ENCODE results near the gene ALX4. TPM values are rescaled to one million over a fixed set of nuclear protein-coding genes. Genes with fewer than 3 reads are reported as not detected.

The ALX4 gene
- total RNA-seq, 2 donors from 2014 or later = not detected

DNA sequence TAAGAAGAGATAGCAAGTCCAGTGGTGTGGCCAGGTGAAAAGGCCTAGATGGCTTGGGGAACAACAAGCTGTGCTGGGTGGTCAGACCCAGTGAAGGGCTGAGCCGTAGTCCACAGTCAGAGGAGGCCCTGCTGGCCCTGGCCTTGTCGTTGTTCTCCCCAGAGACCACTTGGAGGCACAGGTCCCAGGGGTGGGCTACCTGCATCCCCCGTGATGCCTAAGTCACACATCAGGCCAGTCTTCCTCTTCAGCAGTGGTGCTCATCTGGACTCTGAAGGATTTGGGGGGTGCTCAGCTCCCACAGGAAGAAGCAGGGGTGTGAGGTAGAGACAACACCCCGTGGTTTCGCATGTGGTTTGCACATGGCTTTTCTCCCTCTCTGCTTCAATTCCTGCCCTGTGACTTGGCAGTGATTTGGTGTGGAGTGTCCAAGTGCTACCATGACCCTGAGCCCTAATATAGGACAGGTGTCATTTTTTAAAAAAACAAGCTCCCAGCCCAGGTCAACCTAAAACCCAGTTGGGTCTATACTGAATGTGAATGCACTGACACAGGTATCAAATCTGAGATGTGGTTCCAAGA, 51.0 kb downstream of the ALX4 start:
- H3K9me3 ChIP-seq (ENCODE audit: control insufficient read depth, low read length, poor library complexity, severe bottlenecking) = no peaks in the 10 kb centered on the region
- Mint-ChIP-seq H3K36me3 (ENCODE audit: low read depth) (no peaks in the 10 kb centered on the region), H3K4me1 (peaks cover 14% of the 10 kb centered on the region), H3K27me3 (peaks cover 16% of the 10 kb centered on the region), H3K4me3 (no peak overlapping the region), H3K27ac (no peak overlapping the region)
- ATAC-seq (no peak), DNase-seq (no peak)

DNA sequence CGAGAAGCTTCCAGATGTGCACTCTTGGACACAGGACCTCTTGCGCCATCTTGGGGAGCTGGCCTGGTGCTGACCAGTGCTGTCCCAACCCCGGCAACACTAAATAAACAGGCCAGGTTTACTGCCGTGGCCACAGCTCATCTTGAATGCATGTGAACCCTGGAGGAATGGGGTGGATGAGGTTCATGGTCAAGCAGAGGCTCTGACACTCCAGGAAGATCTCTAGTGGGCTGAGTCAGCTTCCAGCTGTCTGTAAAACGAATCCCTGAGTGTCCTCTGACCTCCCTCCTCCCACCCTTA, 51.8 kb downstream of the ALX4 start:
- Mint-ChIP-seq H3K27me3 (peaks cover 14% of the 10 kb centered on the region), H3K27ac (no peak overlapping the region), H3K4me1 (peaks cover 14% of the 10 kb centered on the region), H3K36me3 (ENCODE audit: low read depth) (no peaks in the 10 kb centered on the region), H3K4me3 (no peak overlapping the region)
- DNase-seq (no peak), ATAC-seq (no peak)
- H3K9me3 ChIP-seq (ENCODE audit: control insufficient read depth, low read length, poor library complexity, severe bottlenecking) = no peaks in the 10 kb centered on the region

DNA sequence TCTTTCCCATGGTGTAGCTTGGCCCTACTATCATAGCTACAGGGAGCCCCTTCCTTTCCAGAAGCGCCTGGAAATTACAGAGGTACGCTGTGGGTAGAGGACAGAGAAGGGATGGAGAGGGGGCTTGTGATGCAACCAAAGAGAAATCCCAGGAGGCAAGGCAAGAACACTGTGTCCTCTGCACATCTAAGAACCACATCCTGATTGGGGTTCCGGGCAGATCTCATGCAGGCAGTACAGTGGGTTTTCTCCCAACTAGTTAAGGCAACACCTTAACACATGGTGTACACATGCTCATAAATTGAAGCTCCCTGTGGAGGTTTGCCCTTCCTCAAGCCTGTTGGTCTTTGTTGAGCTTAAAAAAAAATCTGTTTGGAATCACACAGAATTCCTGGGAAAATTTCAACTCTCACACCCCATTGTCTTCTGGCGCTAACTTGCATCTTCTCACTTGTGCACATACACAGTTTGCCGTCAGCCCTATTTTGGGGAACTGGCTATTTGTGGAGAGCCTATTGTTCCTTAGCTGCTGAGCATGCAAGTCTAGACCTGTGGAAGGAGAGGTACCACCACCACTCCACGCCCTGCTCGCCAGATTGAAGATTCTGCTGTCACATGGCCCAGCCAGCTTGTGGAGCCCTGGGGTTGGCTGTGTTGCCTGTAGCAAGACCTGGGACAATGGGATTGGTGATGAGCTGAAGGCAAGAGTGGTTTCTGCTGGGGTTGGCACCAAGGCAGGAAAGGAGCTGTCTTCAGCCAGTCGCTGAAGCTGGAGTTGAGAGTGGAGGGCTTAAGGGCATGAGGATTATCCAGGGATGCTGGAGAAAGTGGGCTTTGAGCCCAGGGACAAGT, 52.4 kb downstream of the ALX4 start:
- H3K27me3 Mint-ChIP-seq = peaks cover 8% of the 10 kb centered on the region
- peak overlapping the region; percentile 2 for H3K4me3 Mint-ChIP-seq
- H3K27ac Mint-ChIP-seq = no peak overlapping the region
- peaks cover 4% of the 10 kb centered on the region for H3K36me3 Mint-ChIP-seq (ENCODE audit: low read depth)
- H3K4me1 Mint-ChIP-seq = peaks cover 14% of the 10 kb centered on the region
- DNase-seq = no peak
- no peaks in the 10 kb centered on the region for H3K9me3 ChIP-seq (ENCODE audit: control insufficient read depth, low read length, poor library complexity, severe bottlenecking)
- no peak for ATAC-seq

DNA sequence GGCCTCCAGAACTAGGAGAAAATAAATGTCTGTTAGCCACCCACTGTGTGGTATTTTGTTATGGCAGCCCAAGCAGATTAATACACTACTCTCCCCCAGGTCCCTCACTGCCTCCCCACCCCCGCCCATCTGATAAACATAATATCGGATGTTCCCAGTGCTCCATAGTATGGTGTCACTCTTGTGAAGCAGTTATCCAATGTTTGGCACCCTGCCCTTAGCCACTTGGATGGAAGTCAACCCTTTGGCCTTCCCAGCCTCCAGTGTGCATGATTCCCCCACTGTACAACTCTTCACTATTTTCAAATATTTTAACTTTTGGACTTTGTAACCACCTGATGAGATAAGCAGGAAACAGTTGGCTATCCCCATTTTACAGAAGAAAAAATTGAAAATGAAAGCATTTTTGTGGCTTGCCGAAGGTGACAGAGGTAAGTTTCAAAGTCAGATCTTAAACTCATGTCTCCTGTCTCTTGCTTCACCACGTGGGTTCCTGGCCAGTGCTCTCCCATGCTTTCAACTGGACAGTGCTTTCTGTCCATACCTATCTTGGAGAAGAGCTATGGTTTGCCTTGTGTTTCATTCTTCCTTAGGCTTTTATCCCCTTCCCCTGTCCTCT, 53.2 kb downstream of the ALX4 start:
- H3K36me3 Mint-ChIP-seq (ENCODE audit: low read depth) = peaks cover 4% of the 10 kb centered on the region
- no peaks in the 10 kb centered on the region for H3K9me3 ChIP-seq (ENCODE audit: control insufficient read depth, low read length, poor library complexity, severe bottlenecking)
- no peak overlapping the region for H3K27ac Mint-ChIP-seq
- ATAC-seq (no peak), DNase-seq (no peak)
- peaks cover 5% of the 10 kb centered on the region for H3K27me3 Mint-ChIP-seq
- H3K4me3 Mint-ChIP-seq = no peak overlapping the region
- H3K4me1 Mint-ChIP-seq = peaks cover 14% of the 10 kb centered on the region

DNA sequence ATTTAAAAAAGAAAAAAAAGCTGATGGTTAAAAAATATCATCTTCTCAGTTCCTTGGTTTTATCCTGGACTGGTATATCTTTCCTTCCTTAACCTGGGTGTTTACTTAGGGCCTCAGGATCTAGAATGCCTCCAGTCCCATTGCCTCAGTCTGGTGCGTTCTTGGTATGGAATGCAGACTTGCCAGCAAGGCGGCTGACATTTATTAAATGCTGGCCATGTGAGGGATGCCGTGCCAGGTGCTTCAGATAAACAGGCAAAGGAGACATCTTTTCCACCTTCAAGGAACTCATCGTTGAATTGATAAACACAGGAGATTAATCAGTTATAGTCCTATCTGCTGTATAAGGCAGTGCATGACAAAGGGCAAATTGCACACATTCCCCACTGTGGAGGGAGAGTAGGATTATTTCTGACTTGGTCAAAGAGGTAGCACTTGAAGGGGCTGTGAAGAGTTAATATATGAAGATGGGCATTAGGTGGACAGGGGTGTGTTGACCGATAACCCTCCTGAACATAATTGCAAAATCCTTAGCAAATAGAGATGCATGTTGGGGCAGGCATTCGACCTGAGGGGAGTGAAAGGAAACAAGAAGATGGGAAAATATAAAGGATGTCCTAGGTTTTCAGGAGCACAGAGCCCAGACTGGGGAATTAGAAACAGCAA, 54.4 kb downstream of the ALX4 start:
- no peak for DNase-seq
- Mint-ChIP-seq H3K4me3 (no peak overlapping the region), H3K27ac (no peak overlapping the region)

DNA sequence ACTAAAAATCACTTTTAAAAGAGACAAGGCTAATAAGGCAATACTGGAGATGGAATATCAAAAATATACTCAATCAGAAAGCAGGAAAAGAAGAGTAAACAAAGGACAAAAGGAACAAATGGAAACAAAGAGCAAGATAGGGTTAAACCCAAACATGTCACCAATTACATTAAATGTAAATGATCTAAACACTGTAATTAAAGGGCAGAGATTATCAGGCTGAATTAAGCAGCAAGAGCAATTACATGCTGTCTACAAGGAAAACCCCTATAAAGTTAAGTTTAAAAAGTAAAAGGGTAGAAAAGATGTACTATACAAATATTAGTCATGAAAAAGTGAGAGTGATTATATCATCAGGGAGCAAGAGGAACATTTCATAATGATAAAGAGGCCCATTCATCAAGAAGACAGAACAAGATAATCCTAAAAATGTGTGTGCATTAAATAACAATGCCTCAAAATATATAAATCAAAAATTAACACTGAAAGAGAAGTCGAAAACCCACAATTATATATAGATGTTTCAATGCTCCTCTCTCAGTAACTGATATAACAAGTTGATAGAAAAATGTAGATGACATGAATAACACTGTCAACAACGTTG, 56.8 kb downstream of the ALX4 start:
- Mint-ChIP-seq H3K4me3 (no peak overlapping the region), H3K27ac (no peak overlapping the region), H3K4me1 (peaks cover 4% of the 10 kb centered on the region), H3K36me3 (ENCODE audit: low read depth) (peaks cover 4% of the 10 kb centered on the region), H3K27me3 (no peaks in the 10 kb centered on the region)
- DNase-seq (no peak), ATAC-seq (no peak)
- no peaks in the 10 kb centered on the region for H3K9me3 ChIP-seq (ENCODE audit: control insufficient read depth, low read length, poor library complexity, severe bottlenecking)

More for the DNA sequence above, 54.4 kb downstream of the ALX4 start:
- no peak for ATAC-seq
- H3K4me1 Mint-ChIP-seq = peaks cover 14% of the 10 kb centered on the region
- H3K36me3 Mint-ChIP-seq (ENCODE audit: low read depth) = peaks cover 4% of the 10 kb centered on the region
- no peaks in the 10 kb centered on the region for H3K9me3 ChIP-seq (ENCODE audit: control insufficient read depth, low read length, poor library complexity, severe bottlenecking)
- no peaks in the 10 kb centered on the region for H3K27me3 Mint-ChIP-seq

DNA sequence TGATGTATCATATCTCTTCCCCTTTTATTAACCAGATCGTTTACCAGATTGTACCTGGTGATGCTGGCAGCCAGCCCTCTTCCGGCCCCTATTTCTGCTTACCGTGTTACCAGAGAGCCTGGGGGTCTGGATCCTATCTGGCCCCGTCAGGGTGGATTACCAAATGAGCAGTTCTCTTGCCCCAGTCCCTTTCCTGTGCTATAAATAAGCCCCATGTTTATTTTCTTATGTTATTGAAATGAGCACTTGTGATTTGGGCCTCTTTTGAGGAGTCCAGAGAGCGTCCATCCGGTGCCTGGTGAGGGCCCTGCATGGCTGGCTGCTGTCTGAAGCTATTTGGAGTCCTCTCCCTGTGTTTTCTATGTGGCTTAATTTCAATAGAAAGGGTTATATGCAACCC, 59.5 kb downstream of the ALX4 start:
- ATAC-seq (no peak), DNase-seq (no peak)
- Mint-ChIP-seq H3K27ac (no peak overlapping the region), H3K36me3 (ENCODE audit: low read depth) (peaks cover 4% of the 10 kb centered on the region), H3K4me1 (no peaks in the 10 kb centered on the region), H3K4me3 (no peak overlapping the region), H3K27me3 (no peaks in the 10 kb centered on the region)
- H3K9me3 ChIP-seq (ENCODE audit: control insufficient read depth, low read length, poor library complexity, severe bottlenecking) = no peaks in the 10 kb centered on the region

DNA sequence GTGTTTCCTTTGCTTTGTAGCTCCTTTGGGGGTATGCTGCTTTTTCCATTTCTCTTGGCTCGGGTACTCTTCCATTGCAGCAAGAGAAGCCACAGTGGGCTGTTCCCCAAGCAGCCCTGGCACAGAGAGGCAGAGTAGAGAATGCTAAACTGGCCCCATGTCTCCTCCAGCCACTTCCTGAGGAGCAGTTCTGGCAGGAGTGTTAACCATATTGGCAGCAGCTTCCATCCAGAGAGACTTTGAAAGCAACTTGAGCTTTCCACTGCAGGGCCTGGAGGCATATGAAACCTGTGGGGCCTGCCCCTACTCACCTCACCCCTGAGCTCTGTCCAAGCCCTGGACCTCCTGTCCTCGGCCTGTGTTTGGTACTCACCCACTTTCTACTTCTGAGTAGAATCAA, 61.8 kb downstream of the ALX4 start:
- Mint-ChIP-seq H3K27me3 (no peaks in the 10 kb centered on the region), H3K27ac (no peak overlapping the region), H3K36me3 (ENCODE audit: low read depth) (peaks cover 9% of the 10 kb centered on the region), H3K4me1 (peaks cover 2% of the 10 kb centered on the region), H3K4me3 (no peak overlapping the region)
- no peaks in the 10 kb centered on the region for H3K9me3 ChIP-seq (ENCODE audit: control insufficient read depth, low read length, poor library complexity, severe bottlenecking)
- DNase-seq (no peak), ATAC-seq (no peak)

DNA sequence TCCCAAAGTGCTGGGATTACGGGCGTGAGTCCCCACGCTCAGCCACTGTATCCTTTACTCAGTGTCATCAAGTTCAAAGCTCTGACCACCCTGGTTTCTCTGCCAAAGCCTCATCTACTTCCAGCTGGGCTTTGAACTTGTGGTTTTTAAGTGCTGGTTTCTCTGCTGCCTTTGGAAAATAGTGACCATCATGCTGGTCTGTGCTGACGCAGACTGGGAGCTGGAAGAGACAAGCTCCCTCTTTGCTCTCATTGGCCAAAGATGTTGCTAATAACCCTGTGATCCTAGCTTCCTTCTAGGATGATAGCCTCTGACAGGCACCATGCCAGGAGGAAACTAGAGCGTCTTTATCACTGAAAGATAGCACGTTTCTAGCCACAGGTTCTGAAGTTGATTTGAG, 62.4 kb downstream of the ALX4 start:
- Mint-ChIP-seq H3K27ac (no peak overlapping the region), H3K36me3 (ENCODE audit: low read depth) (peaks cover 5% of the 10 kb centered on the region)

DNA sequence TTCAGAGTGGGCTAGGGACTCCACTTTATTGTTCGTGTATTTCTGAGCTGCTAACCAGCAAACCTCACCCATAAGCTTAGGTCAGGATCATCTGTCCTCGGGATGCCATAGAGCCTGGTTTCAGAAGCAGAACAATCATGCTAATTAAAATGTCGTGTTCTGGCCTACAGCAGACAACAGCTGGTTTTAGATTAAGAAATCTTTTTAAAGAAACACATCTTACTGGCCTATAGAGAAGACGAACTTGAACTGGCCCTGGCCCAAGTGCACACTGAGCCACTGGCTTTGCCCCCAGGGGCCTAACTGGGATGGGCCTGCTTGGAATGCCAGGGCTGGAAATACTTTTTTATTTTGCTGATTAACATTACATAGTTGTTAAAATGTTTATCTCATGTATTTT, 63.2 kb downstream of the ALX4 start:
- no peak overlapping the region for H3K27ac Mint-ChIP-seq
- peaks cover 2% of the 10 kb centered on the region for H3K4me1 Mint-ChIP-seq
- ATAC-seq = no peak
- H3K4me3 Mint-ChIP-seq = no peak overlapping the region
- peaks cover 5% of the 10 kb centered on the region for H3K36me3 Mint-ChIP-seq (ENCODE audit: low read depth)
- no peaks in the 10 kb centered on the region for H3K27me3 Mint-ChIP-seq
- no peak for DNase-seq
- no peaks in the 10 kb centered on the region for H3K9me3 ChIP-seq (ENCODE audit: control insufficient read depth, low read length, poor library complexity, severe bottlenecking)

More for the DNA sequence above, 62.4 kb downstream of the ALX4 start:
- Mint-ChIP-seq H3K4me3 (no peak overlapping the region), H3K4me1 (peaks cover 2% of the 10 kb centered on the region), H3K27me3 (no peaks in the 10 kb centered on the region)
- no peak for ATAC-seq
- no peaks in the 10 kb centered on the region for H3K9me3 ChIP-seq (ENCODE audit: control insufficient read depth, low read length, poor library complexity, severe bottlenecking)
- no peak for DNase-seq

DNA sequence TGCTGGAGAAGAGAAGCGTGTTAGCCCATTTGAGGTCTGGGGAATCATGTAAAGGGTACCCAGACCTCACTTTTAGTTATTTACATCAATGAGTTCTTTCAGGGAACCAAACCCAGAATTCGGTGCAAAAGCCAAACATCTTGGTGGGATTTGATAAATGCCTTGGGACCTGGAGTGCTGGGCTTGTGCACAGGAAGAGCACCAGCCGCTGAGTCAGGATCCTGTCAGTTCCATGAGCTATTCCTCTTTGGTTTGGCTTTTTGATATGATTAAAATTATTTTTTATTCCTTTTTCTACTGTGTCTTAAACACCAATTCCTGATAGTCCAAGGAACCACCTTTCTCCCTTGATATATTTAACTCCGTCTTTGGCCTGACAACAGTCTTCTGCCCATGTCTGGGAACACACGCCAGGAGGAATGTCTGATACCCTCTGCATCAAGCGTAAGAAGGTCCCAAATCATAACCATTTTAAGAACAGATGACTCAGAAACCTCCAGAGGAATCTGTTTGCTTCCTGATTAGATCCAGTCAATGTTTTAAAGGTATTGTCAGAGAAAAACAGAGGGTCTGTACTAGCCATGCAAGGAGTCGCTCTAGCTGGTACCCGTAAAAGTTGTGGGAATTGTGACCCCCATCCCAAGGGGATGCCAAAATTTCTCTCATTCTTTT, 65.2 kb downstream of the ALX4 start:
- DNase-seq (no peak), ATAC-seq (no peak)
- Mint-ChIP-seq H3K27me3 (no peaks in the 10 kb centered on the region), H3K27ac (no peak overlapping the region), H3K4me1 (peaks cover 2% of the 10 kb centered on the region), H3K4me3 (no peak overlapping the region), H3K36me3 (ENCODE audit: low read depth) (peaks cover 9% of the 10 kb centered on the region)
- no peaks in the 10 kb centered on the region for H3K9me3 ChIP-seq (ENCODE audit: control insufficient read depth, low read length, poor library complexity, severe bottlenecking)

DNA sequence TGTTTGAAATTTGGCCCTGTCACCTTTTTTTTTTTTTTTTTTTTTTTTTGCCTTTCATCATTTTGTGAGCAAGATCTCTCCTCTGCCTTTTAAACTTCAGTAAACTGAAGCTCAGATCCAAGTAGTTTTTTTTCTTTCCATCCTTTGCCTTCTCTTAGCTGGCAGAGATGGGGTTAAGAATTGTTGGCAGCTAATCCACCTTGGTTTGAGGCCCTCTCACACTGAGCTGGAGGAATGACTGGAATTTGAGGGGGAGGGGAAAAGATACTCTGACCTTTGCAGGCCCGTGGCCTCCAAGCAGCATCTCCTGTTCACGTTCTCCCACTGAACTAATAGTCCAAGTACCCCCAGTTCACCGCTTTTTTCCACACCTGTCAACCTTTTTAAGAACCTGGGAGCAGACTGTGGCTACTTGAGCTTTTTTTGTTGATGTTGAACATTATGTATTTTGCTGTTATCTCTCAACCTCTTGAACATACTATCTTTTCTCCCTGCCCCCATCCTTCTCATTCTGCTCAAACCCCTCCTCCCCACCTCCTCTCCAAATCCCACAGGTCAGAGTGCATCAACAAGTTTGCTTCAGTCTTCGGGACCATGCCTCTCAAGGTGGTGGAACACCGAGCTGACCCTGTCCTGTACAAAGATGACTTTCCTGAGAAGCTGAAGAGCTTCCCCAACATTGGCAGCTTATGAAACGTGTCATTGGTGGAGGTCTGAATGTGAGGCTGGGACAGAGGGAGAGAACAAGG, 66.2 kb downstream of the ALX4 start:
- ATAC-seq (no peak), DNase-seq (no peak)
- Mint-ChIP-seq H3K27me3 (no peaks in the 10 kb centered on the region), H3K4me1 (peaks cover 2% of the 10 kb centered on the region), H3K27ac (peak overlapping the region; percentile 14), H3K4me3 (no peak overlapping the region), H3K36me3 (ENCODE audit: low read depth) (peaks cover 13% of the 10 kb centered on the region)
- no peaks in the 10 kb centered on the region for H3K9me3 ChIP-seq (ENCODE audit: control insufficient read depth, low read length, poor library complexity, severe bottlenecking)
